ENCODE measurements around the gene PHETA1. TPM values are rescaled to one million over a fixed set of nuclear protein-coding genes. Genes with fewer than 3 reads are reported as not detected.

Gene PHETA1
- total and polyA plus RNA-seq, 2 donors (not counting 3 experiments of a cell fraction or from before 2014, with no cell fraction given), result 10.6 to 20.0 TPM

GRCh38 chr12:111328138-111328537 lies 40.8 kb downstream of the PHETA1 start:
- Histone ChIP-seq H3K79me2 (ENCODE audit: control insufficient read depth, insufficient read depth, low read length) (no peaks in the 10 kb centered on the region), H3K4me3 (replicated peaks in 1 of 3; ENCODE audit: insufficient read depth in 1 of 3, low read depth in 1 of 3, low read length in 3 of 3) (no peak overlapping the region), H3K4me2 (ENCODE audit: insufficient read depth, low read length) (no peak overlapping the region), H3K9me1 (replicated peaks; ENCODE audit: control insufficient read depth, extremely low read depth, insufficient read depth, low read length) (no peaks in the 10 kb centered on the region), H3K27me3 (ENCODE audit: control insufficient read depth in 2 of 2, insufficient read depth in 2 of 2, low read length in 2 of 2) (peaks cover 0 to 3% of the 10 kb centered on the region in 2 experiments), H3K27ac (ENCODE audit: insufficient read depth, low read depth, low read length) (no peak overlapping the region), H2AFZ (ENCODE audit: low read depth, low read length) (no peak overlapping the region), H3K9ac (replicated peaks; ENCODE audit: extremely low read depth, insufficient read depth, low read length) (no peak overlapping the region), H4K20me1 (replicated peaks; ENCODE audit: control insufficient read depth, extremely low read depth, insufficient read depth, low read length) (no peaks in the 10 kb centered on the region), H3K9me3 (replicated peaks; ENCODE audit: control insufficient read depth, insufficient read depth, low read length) (no peaks in the 10 kb centered on the region), H3K4me1 (ENCODE audit: control insufficient read depth, extremely low read depth, insufficient read depth, low read length) (no peaks in the 10 kb centered on the region), H3K36me3 (ENCODE audit: control insufficient read depth in 2 of 2, extremely low read depth in 1 of 2, insufficient read depth in 2 of 2, low read length in 2 of 2) (no peaks in the 10 kb centered on the region)
- CTCF ChIA-PET, result interaction anchor here (1.2 to 1.4 kb wide), 2 partner anchors 14 to 124 kb away, joined by 3 read pairs; no protein-coding TSS in a partner anchor
- intact Hi-C loops (cut with micrococcal nuclease) (no loop called here), dilution Hi-C loops (cut with MboI; ENCODE audit: extremely low pct_ligation_motif_present, low sequenced_read_pairs) (no loop called here)
- BruUV-seq (replicated peaks), result no TSS peak
- FAIRE-seq (no peak), DNase-seq (ENCODE audit: low read depth, low spot score) (no peak)
- no peak for TF ChIP-seq MYC (IDR thresholded peaks at IDR 0.05; ENCODE audit: low read depth, low read length)
- no peak for TF ChIP-seq MAX (IDR thresholded peaks at IDR 0.05; ENCODE audit: insufficient read depth, insufficient read length)
- TF ChIP-seq POLR2A (IDR thresholded peaks at IDR 0.05; ENCODE audit: low read depth, low read length), result no peak
- TF ChIP-seq CTCF (IDR thresholded peaks at IDR 0.05; ENCODE audit: extremely low read depth in 1 of 2, insufficient read depth in 1 of 2, low read depth in 1 of 2, low read length in 2 of 2), result no peak
- no peak for TF ChIP-seq POLR2AphosphoS5 (IDR thresholded peaks at IDR 0.05; ENCODE audit: insufficient read depth, low read depth, low read length)
- no peak for TF ChIP-seq GATA2 (IDR thresholded peaks at IDR 0.05; ENCODE audit: insufficient read depth, insufficient read length, low read depth, low read length)
- no peak for TF ChIP-seq FOS (IDR thresholded peaks at IDR 0.05; ENCODE audit: borderline replicate concordance, insufficient read depth, low read length)
- POLR2A ChIA-PET, result no interaction called here

All from endothelial cell of umbilical vein (primary cell).